ENCODE measurements around the gene ZNF205. TPM values are rescaled to one million over a fixed set of nuclear protein-coding genes. Genes with fewer than 3 reads are reported as not detected.
"Not testable (repeated sequence)": the region's sequence is repeated elsewhere in the genome, so short reads cannot be mapped to it uniquely, and the experiment has no call there.

The ZNF205 gene
- 12.9 and 13.7 TPM in 2 replicates for total RNA-seq (2014; rRNA removed; shearing (Covaris generic))

DNA sequence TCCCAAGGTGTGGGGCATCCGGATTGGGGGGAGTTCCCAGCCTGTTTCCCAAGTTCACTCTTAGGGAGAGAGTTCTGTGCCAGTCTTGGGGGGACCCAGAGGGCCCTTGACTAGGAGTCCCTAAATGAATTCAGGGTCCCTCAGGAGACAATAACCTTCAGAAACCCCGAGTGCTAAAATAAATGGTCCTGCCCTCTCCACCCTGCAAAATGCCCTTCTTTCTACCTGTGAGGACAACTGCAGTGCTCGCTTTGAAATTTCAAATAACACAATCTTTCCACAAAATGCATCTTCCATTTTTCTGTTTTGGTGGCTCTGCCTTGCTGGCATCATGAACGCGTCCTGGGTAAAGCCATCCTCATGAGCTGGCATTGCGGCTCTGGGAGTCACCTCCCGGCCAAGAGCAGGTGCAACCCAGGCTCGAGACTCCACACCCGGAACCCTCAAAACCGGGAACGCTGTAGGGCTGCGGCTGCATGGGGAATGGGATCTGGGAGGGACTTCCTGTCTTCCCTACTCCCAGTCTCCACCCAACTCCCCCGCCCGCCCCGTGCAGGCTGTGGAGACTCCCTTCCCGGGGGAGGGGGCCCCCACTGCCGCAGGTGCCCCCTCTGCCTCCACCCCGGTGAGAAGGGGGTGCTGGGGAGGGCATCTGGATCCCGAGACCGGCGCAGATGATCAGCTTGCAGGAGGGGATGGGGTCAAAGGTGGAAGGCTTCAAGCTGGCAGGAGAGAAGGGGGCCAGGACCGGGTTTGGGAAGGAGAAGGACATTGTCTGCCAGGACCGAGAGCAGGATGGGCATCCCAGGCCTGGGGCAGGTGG is at the start of gene ZNF205:
Gene ZNF205 (plus strand): TSS at position 529 of the 823 bp plus-strand sequence. CDS start 845 bp downstream, outside the sequence.
- peak within 1 kb of the TSS; percentile 96 for H3K27ac ChIP-seq
- peak; percentile 83 to 86 for DNase-seq
- no peaks in the 10 kb centered on the region for H3K27me3 ChIP-seq
- no peaks in the 10 kb centered on the region for H3K9me3 ChIP-seq (replicated peaks)
- H3K4me3 ChIP-seq, result peak within 1 kb of the TSS; percentile 68
- peaks cover 16% of the 10 kb centered on the region for H3K4me1 ChIP-seq
- H3K36me3 ChIP-seq, result peaks cover 17% of the 10 kb centered on the region

DNA sequence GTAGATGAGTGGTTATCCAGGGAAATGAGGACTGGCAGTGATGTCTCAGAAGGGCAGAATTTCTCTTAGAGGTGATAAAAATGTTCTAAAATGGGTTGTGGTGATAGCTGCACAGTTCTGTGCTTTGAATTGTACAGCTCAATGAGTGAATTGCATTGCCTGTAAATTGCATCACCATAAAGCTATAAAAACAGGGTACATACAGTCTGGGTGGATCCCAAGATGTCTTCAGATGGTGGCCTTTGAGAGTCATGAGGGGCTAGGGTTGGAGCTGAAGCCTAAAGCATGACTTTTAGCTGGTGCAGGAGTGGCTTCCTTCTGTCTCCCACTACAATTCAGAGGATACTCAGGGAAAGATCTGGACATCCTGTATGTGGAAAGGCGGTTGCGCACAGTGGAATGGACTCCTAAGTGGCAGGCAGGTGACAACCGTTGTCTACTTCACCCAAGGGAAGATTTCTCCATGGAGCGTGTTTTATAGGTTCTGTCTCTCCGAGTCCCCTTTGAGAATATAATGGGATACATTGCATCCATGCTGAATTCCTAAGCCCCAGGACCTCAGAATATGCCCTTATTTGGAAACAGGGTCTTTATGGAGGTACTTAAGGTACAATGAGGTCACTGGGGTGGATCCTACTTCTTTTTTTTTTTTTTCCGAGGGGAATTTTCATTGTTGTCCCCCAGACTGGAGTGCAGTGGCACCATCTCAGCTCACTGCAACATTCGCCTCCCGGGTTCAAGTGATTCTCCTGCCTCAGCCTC is 48.6 kb upstream of the ZNF205 start:
- H3K36me3 ChIP-seq, result peaks cover 14% of the 10 kb centered on the region
- H3K9me3 ChIP-seq (replicated peaks), result no peaks in the 10 kb centered on the region
- no peak overlapping the region for H3K27ac ChIP-seq
- H3K4me3 ChIP-seq, result no peak overlapping the region
- H3K27me3 ChIP-seq, result no peaks in the 10 kb centered on the region
- peaks cover 29% of the 10 kb centered on the region for H3K4me1 ChIP-seq
- DNase-seq, result no peak

DNA sequence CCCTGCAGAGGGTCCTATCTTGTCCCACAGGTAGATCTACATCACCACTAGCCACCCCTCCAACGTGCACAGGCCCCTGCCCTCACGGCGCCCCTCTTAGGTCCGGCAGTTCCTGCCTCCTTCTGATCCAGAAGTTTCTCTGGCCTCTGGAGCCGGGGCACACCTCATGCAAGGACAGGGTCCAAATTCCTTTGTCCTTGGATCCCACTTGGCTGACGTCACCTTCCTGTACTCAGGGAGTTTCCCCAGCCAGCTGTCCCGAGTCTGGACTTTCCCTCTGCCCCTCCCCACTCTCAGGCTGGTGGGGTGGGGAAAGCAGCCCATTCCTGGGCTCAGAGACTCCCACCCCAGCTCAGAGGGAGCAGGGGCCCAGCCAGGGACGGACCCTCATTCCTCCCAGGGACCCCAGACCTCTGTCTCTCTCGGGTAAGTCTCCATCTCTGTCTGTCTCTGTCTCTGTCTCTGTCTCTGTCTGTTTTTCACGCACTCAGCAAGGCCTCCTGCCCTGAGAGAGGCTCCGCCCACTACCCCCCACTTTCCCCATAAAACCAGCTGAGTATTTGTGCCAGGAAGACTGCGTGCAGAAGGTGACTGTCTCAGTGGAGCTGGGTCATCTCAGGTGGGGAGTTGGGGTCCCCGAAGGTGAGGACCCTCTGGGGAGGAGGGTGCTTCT is 47.2 kb upstream of the ZNF205 start, which contains the start of gene IL32:
Gene IL32 (plus strand): TSS at position 572 of the 673 bp plus-strand sequence. CDS start 172 bp downstream, outside the sequence.
- H3K27me3 ChIP-seq, result no peaks in the 10 kb centered on the region
- H3K9me3 ChIP-seq (replicated peaks), result no peaks in the 10 kb centered on the region
- DNase-seq, result peak; percentile 88 to 89
- peak within 1 kb of the TSS; percentile 69 for H3K4me3 ChIP-seq
- peak within 1 kb of the TSS; percentile 92 for H3K27ac ChIP-seq
- peaks cover 22% of the 10 kb centered on the region for H3K4me1 ChIP-seq
- H3K36me3 ChIP-seq, result peaks cover 18% of the 10 kb centered on the region

DNA sequence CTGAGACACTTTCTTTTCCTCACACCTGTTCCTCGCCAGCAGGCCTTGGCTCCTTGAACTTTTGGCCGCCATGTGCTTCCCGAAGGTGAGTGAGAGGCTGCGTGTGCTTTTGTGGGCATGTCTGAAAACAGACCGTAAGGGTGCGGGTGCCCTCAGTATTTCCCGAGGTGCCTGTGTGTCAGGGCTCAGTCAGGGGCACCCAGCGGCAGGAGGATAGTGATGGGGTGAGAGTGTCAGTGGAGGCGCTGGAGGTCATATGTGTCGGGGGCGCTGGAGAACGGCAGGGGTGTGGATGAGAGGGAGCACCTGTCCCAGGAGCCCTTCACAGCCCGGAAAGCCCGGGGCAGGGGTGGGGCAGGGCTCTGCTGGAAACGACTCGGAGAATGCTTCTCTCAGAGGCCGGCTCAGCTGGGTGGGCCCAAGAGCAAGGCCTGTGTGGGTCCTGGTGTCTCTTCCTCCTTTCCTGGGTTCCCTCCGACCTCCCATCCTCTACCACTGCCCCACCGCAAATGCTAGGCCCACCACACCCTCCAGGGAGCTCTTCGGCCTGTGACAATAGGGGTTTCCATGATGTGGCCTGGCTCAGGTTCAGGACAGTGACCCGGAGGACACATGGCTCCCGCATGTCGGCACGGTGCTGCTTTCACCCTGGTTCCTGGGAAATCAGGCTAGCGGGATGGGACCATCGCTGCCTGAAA is 46.5 kb upstream of the ZNF205 start:
- Histone ChIP-seq H3K27ac (peak overlapping the region; percentile 92), H3K36me3 (peaks cover 18% of the 10 kb centered on the region), H3K9me3 (replicated peaks) (no peaks in the 10 kb centered on the region), H3K27me3 (no peaks in the 10 kb centered on the region), H3K4me1 (peaks cover 22% of the 10 kb centered on the region), H3K4me3 (peak overlapping the region; percentile 69)
- DNase-seq, result peak; percentile 34 to 39

DNA sequence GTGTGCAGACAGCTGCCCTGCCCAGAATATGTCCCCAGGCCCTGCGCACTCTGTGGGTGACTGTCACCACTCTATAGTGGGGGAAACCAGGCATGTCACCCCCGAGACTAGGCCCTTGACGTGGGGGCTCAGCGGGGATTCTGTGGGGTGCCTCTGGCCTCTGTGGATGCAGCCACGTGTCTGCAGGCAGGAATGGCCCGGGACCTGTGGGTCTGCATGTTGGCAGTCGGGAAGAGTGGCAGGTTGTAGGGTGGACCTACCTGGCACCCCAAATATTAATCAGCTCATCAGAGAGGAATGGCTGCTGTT is 46.0 kb upstream of the ZNF205 start:
- peak overlapping the region; percentile 92; the same call in 1 of the 2 replicates for H3K27ac ChIP-seq

DNA sequence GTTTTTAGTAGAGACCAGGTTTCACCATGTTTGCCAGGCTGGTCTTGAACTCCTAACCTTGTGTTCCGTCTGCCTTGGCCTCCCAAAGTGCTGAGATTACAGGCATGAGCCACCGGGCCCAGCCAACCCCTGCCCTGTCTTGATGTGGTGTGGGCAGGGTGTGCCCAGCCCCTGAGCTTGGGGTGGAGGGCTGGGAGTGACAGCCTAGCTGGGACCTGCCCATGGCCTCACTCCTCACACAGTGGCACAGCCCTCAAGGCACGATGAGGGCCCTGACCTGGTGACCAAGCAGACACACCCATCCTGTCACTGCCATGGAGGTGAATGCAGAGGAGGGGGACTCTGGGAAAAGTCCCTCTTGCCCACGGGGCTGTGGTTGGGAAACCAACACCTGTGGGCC is 43.9 kb upstream of the ZNF205 start:
- H3K27me3 ChIP-seq, result no peaks in the 10 kb centered on the region
- H3K4me3 ChIP-seq, result no peak overlapping the region
- H3K9me3 ChIP-seq (replicated peaks), result no peaks in the 10 kb centered on the region
- DNase-seq, result no peak
- H3K36me3 ChIP-seq, result peaks cover 18% of the 10 kb centered on the region
- peaks cover 13% of the 10 kb centered on the region for H3K4me1 ChIP-seq
- no peak overlapping the region for H3K27ac ChIP-seq

More for the DNA sequence above, 46.0 kb upstream of the ZNF205 start:
- DNase-seq, result no peak
- no peaks in the 10 kb centered on the region for H3K9me3 ChIP-seq (replicated peaks)
- H3K27me3 ChIP-seq, result no peaks in the 10 kb centered on the region
- peak overlapping the region; percentile 69 for H3K4me3 ChIP-seq
- H3K4me1 ChIP-seq, result peaks cover 17% of the 10 kb centered on the region
- peaks cover 18% of the 10 kb centered on the region for H3K36me3 ChIP-seq

DNA sequence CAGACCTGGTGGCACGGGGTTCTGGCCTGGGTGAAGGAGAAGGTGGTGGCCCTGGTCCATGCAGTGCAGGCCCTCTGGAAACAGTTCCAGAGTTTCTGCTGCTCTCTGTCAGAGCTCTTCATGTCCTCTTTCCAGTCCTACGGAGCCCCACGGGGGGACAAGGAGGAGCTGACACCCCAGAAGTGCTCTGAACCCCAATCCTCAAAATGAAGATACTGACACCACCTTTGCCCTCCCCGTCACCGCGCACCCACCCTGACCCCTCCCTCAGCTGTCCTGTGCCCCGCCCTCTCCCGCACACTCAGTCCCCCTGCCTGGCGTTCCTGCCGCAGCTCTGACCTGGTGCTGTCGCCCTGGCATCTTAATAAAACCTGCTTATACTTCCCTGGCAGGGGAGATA is 43.2 kb upstream of the ZNF205 start:
- peaks cover 13% of the 10 kb centered on the region for H3K4me1 ChIP-seq
- H3K4me3 ChIP-seq; H3K27ac ChIP-seq; H3K27me3 ChIP-seq; DNase-seq; H3K9me3 ChIP-seq (replicated peaks): not testable (repeated sequence)
- H3K36me3 ChIP-seq, result peaks cover 18% of the 10 kb centered on the region

DNA sequence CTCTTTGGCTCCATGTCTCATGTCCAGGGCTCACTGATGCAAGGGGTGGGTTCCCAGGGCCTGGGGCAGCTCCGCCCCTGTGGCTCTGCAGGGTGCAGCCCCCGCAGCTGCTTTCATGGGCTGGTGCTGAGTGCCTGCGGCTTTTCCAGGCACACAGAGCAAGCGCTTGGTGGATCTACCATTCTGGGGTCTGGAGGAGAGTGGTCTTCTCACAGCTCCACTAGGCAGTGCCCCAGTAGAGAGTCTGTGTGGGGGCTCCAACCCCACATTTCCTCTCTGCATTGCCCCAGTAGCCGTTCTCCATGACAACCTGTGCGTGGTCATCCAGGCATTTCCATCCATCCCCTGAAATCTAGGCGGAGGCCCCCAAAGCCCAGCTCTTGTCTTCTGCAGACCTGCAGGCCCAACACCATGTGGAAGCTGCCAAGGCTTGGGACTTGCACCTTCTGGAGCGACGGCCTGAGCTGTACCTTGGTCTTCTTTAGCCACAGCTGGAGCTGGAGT is 41.7 kb upstream of the ZNF205 start:
- DNase-seq, result peak; percentile 50 to 58

DNA sequence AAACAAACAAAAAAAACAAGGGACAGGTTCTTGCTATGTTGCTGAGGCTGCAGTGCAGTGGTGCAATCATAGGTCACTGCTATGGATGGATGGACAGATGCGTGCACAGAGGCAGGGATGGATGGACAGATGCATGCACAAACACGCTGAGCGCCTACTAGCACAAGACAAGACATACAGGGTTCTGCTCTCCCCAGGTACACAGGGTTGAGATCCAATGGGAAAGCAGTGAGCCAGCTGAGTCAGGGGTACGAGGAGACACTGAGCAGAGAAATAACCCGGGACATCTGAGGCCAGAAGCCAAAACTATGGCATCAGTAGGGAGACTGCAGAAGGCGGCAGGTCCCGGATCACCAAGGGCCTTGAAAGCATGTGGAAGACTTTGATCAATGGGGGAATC is 40.7 kb upstream of the ZNF205 start:
- H3K27ac ChIP-seq, result no peak overlapping the region
- peaks cover 18% of the 10 kb centered on the region for H3K36me3 ChIP-seq
- H3K27me3 ChIP-seq, result no peaks in the 10 kb centered on the region
- peaks cover 21% of the 10 kb centered on the region for H3K4me1 ChIP-seq
- no peak for DNase-seq
- no peak overlapping the region for H3K4me3 ChIP-seq
- H3K9me3 ChIP-seq (replicated peaks), result no peaks in the 10 kb centered on the region

More for the DNA sequence above, 41.7 kb upstream of the ZNF205 start:
- Histone ChIP-seq H3K36me3 (peaks cover 18% of the 10 kb centered on the region), H3K27me3 (no peaks in the 10 kb centered on the region), H3K27ac (no peak overlapping the region), H3K9me3 (replicated peaks) (no peaks in the 10 kb centered on the region), H3K4me1 (peaks cover 13% of the 10 kb centered on the region; the same call in 1 of the 2 replicates), H3K4me3 (no peak overlapping the region)

DNA sequence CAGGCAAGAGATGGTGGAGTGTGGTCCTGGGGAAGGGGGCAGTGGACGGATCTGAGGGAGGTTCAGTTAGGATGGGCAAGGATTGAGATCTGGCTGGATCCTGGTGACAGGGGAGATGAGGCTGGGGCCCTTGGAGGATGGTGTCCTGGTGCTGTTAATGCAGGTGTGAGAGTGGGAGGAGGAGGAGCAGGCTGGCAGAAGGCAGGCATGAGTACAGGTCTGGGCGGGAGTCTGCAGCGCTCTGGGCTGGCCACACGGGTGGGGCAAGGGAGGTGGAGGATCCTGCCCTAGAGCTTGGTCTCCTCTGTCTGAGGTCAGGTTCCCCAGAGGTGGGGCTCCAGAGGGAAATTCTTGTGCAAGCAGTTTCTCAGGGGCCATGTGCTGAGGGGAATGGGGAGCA is 40.2 kb upstream of the ZNF205 start:
- H3K27ac ChIP-seq; DNase-seq; H3K4me3 ChIP-seq; H3K27me3 ChIP-seq; H3K9me3 ChIP-seq (replicated peaks): not testable (repeated sequence)
- peaks cover 25% of the 10 kb centered on the region for H3K4me1 ChIP-seq
- peaks cover 18% of the 10 kb centered on the region for H3K36me3 ChIP-seq

DNA sequence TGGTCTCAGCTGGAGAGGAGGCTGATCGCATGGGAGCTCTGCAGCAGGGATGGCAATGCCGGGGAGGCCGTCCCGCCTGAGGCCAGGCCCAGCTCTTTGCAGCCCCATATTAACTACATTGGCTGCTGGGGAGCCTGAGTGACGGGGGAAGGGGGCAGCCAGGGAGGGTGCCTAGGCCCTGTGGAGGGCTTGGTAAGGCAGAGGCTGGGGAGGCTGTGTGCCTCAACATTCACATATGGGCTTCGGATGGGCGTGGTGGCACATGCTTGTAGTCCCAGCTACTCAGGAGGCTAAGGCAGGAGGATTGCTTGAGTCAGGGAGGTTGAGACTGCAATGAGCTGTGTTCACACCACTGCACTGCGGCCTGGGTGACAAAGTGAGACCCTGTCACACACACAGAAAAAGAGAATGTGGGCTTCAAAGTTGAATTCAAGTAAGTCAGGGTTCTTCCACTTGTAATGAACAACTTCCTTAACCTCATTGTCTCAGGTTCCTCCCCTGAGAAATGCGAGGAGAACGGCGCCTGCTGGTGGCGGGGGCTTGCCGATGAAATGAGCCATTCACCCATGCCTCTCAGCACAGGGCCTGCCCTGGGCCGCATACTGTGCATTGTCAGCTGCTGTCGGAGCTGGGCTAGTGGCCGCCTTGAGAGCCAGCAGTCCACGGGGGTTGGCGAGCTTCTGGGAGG is 39.7 kb upstream of the ZNF205 start:
- not testable (repeated sequence) for H3K27me3 ChIP-seq; H3K4me3 ChIP-seq; H3K9me3 ChIP-seq (replicated peaks); DNase-seq; H3K27ac ChIP-seq
- Histone ChIP-seq H3K36me3 (peaks cover 14% of the 10 kb centered on the region), H3K4me1 (peaks cover 31% of the 10 kb centered on the region)

DNA sequence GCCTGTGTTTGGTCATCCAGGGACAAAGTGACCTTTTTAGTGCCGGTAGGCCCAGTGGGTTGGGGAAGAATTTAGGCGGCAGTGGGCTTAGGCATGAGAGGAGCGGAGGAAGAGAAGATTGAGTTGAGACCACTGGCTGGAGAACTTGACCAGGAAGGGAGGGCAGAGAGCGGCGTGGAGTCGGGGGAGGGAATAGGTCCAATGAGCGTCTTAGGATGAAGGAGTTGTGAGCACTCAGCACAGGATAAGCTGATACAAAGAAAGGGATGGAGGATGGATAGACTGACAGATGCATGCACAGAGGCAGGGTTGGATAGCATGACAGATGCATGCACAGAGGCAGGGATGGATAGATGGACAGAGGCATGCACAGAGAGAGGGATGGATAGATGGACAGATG is 38.9 kb upstream of the ZNF205 start:
- no peak overlapping the region for H3K27ac ChIP-seq
- no peak overlapping the region for H3K4me3 ChIP-seq
- H3K4me1 ChIP-seq, result peaks cover 38% of the 10 kb centered on the region
- DNase-seq, result no peak
- H3K27me3 ChIP-seq, result no peaks in the 10 kb centered on the region
- no peaks in the 10 kb centered on the region; the same call in 1 of the 2 replicates for H3K9me3 ChIP-seq (replicated peaks)
- H3K36me3 ChIP-seq, result peaks cover 7% of the 10 kb centered on the region

DNA sequence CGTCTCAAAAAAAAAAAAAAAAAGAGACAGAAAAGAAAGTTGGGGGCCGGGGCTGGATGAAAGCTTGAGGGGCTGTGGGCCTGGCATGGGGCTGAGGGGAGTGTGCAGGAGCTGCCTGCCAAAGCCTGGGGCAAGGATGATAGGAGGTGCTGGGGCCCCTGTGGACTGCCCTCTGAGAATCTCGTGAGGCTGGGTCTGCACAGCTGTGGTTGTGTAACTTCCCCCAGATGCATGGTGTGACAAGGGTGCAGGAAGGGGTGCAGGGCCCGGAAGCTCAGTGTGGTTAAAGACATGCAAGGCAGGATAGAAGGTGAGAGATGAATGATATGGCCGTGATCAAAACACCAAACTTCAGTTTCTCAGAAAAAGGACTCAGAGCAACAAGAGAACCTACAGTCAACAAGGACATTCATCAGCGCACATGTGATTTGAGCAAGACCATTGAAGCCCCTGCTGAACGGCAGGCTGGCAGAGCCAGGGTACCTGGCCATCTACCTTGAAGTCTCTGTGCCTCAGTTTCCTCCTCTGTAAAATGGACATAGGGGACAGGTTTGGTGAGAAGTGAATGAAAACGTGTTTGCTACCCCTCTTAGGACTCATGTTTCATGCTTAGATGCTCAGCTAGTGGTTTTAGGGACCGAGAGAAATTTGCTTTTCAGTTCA is 37.4 kb upstream of the ZNF205 start:
- Histone ChIP-seq H3K4me3 (no peak overlapping the region), H3K36me3 (no peaks in the 10 kb centered on the region), H3K4me1 (peaks cover 42% of the 10 kb centered on the region), H3K9me3 (replicated peaks) (no peaks in the 10 kb centered on the region; the same call in 1 of the 2 replicates), H3K27me3 (no peaks in the 10 kb centered on the region), H3K27ac (no peak overlapping the region)
- DNase-seq, result no peak
